GM18499 (cell line): ENCODE data around the gene CASZ1.

ENCODE experiments used
- ATAC-seq: cut with Tn5 transposase; IDR thresholded peaks from one replicate; pipeline ENCODE4 v1.9.1; 2021; ENCODE audit warnings: moderate number of reproducible peaks; ENCODE audit not compliant: insufficient read depth, unreplicated experiment

CASZ1 gene

GRCh38 chr1:10734962-10735544 is 61.4 kb downstream of the CASZ1 start:
- ATAC-seq = no peak

- no peak for ATAC-seq
These were observed 62.1 kb downstream of the CASZ1 start for GRCh38 chr1:10734375-10734774.

- ATAC-seq = no peak
These were observed 62.7 kb downstream of the CASZ1 start for GRCh38 chr1:10733474-10734366.

- no peak for ATAC-seq
These were observed 65.5 kb downstream of the CASZ1 start for GRCh38 chr1:10730985-10731384.

- ATAC-seq = no peak
These were observed 67.6 kb downstream of the CASZ1 start for GRCh38 chr1:10728595-10729410.

GRCh38 chr1:10727751-10728232 is 68.7 kb downstream of the CASZ1 start:
- ATAC-seq = no peak

GRCh38 chr1:10726355-10726754 is 70.1 kb downstream of the CASZ1 start:
- ATAC-seq = no peak

- no peak for ATAC-seq
These were observed 71.2 kb downstream of the CASZ1 start for GRCh38 chr1:10724948-10725847.

GRCh38 chr1:10724511-10724910 is 71.9 kb downstream of the CASZ1 start:
- ATAC-seq = no peak

- no peak for ATAC-seq
These were observed 72.4 kb downstream of the CASZ1 start for GRCh38 chr1:10724052-10724494.

- ATAC-seq = no peak
These were observed 73.1 kb downstream of the CASZ1 start for GRCh38 chr1:10723317-10723716.

GRCh38 chr1:10722803-10723202 is 73.6 kb downstream of the CASZ1 start:
- ATAC-seq = no peak

GRCh38 chr1:10721381-10722321 is 74.8 kb downstream of the CASZ1 start:
- ATAC-seq = no peak

- no peak for ATAC-seq
These were observed 75.8 kb downstream of the CASZ1 start for GRCh38 chr1:10720635-10721034.

- ATAC-seq = no peak
These were observed 78.4 kb downstream of the CASZ1 start for GRCh38 chr1:10718083-10718415.

GRCh38 chr1:10717296-10718082 is 79.0 kb downstream of the CASZ1 start:
- ATAC-seq = no peak

- ATAC-seq = no peak
These were observed 79.6 kb downstream of the CASZ1 start for GRCh38 chr1:10716840-10717239.
